Activated CD4-positive, alpha-beta T cell treated with anti-CD3 and anti-CD28 coated beads, Interleukin-2, amount 10 ng/mL, durations not matched to agents 24 days and 14 days (primary cell): ENCODE results near the gene EPB41. TPM values are rescaled to one million over a fixed set of nuclear protein-coding genes. Genes with fewer than 3 reads are reported as not detected.
"Not testable (repeated sequence)": the region's sequence is repeated elsewhere in the genome, so short reads cannot be mapped to it uniquely, and the experiment has no call there.

Source experiments
- DNase-seq: peaks from one replicate; pipeline ENCODE4 v3.0.0; 2022
- H3K27ac Mint-ChIP-seq: one replicate; pipeline ENCODE4 v1.8.0; 2022; ENCODE audit warnings: mild to moderate bottlenecking, mixed read lengths
- H3K27me3 Mint-ChIP-seq: one replicate; pipeline ENCODE4 v1.8.0; 2022; ENCODE audit warnings: mixed read lengths
- H3K36me3 Mint-ChIP-seq: one replicate; pipeline ENCODE4 v1.8.0; 2022; ENCODE audit warnings: low read depth, mild to moderate bottlenecking, mixed read lengths
- H3K4me1 Mint-ChIP-seq: one replicate; pipeline ENCODE4 v1.8.0; 2021; ENCODE audit warnings: mixed read lengths
- H3K4me3 Mint-ChIP-seq: one replicate; pipeline ENCODE4 v1.8.0; 2022; ENCODE audit warnings: mild to moderate bottlenecking, moderate library complexity, mixed read lengths
- H3K9me3 Mint-ChIP-seq: one replicate; pipeline ENCODE4 v1.8.0; 2021; ENCODE audit warnings: mixed read lengths
- intact Hi-C: fragments of 100-400 bp; cut with micrococcal nuclease; formaldehyde crosslinking; loops from one replicate; pipeline ENCODE4 v1.15.1; 2023
- total RNA-seq: library from RNA; stranded (reverse); gene quantifications from 2 replicates; pipeline ENCODE4 v1.2.3, GENCODE V29; 2022

The EPB41 gene
- total RNA-seq, 1 donor from 2014 or later = 79.7 TPM

DNA sequence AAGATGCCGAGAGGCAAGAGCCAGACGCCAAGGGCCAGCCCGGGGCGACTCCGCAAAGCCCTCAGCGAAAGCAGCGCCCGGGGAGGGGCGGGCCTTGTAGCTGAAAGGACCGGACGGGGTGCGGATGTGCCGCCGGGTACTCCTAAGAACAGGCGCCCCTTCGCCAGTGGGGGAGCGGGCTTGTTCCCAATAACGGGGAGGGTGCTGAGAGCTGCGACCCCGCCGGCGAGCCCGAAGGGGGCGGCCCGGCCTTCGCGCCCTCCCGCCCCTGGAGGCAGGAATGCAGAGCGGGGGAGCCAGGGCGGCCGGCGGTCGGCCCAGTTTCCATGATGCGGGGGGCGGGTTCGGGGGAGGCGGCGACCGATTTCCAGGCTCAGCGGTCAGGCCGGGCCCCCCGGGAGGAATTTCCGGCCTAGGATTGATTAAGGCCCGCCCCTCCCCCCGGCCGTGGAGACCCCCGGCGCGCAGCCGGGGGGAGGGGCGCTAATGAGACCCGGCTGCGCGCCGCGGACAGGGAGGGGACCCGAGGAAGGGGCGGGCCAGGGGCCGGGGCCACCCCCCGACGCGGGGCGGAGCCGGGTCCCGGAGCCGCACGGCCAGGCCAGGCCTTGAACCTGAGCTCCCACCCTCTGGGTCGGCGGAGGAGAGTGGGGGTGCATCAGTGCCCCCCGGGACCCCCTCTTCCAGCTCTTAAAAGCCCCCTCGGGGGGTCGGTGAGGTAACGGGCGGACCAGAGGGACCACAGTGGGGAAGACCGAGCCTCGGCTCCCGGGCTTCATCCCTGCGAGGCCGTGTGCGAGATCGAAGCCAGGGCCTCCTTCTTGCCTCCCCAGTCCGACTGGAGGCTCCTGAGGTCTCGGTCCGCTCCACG is 210.2 kb downstream of the EPB41 start:
- H3K36me3 Mint-ChIP-seq = peaks cover 2% of the 10 kb centered on the region
- H3K27ac Mint-ChIP-seq = peak overlapping the region; percentile 29
- H3K27me3 Mint-ChIP-seq = peaks cover 17% of the 10 kb centered on the region
- intact Hi-C loops = loop anchor here (1.0 to 10.0 kb wide), 3 partner anchors 57 to 78 kb away; partner anchors contain the start of gene SRSF4
- DNase-seq = peak; percentile 88
- no peaks in the 10 kb centered on the region for H3K9me3 Mint-ChIP-seq
- peak overlapping the region; percentile 82 for H3K4me3 Mint-ChIP-seq
- H3K4me1 Mint-ChIP-seq = peaks cover 6% of the 10 kb centered on the region

DNA sequence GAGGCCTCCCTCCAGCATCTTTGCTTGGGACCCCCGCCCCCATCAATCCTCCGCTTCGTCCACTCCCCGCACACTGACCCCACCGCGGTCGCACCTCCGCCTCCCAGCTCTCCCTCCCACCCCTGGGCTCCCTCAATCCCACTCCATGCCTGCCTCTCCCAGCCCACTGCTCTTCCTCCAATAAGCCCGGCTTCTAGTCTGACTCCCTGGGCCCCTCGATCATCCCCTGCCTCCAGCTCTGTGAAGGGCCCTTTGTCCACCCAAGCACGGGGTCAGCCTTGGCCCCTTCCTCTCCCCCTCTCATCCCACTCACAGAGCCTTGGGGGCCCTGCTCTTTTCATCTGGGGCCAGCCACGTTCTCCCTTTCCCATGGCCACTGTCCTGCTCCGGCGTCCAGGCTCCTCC is 210.9 kb downstream of the EPB41 start:
- Mint-ChIP-seq H3K9me3 (no peaks in the 10 kb centered on the region), H3K27ac (peak overlapping the region; percentile 77)

GRCh38 chr1:29125788-29126187 is 211.4 kb downstream of the EPB41 start:
- Mint-ChIP-seq H3K9me3 (no peaks in the 10 kb centered on the region), H3K27ac (peak overlapping the region; percentile 77), H3K4me1 (peaks cover 6% of the 10 kb centered on the region), H3K27me3 (peaks cover 19% of the 10 kb centered on the region), H3K36me3 (peaks cover under 1% of the 10 kb centered on the region), H3K4me3 (peak overlapping the region; percentile 80)
- DNase-seq = no peak
- intact Hi-C loops = loop anchor here (10.0 kb wide), 1 partner anchor 61 kb away; no protein-coding TSS in a partner anchor

More for the DNA sequence above, 210.9 kb downstream of the EPB41 start:
- H3K36me3 Mint-ChIP-seq = peaks cover 2% of the 10 kb centered on the region
- H3K4me3 Mint-ChIP-seq = peak overlapping the region; percentile 80
- peaks cover 19% of the 10 kb centered on the region for H3K27me3 Mint-ChIP-seq
- intact Hi-C loops = loop anchor here (10.0 kb wide), 1 partner anchor 60 kb away; no protein-coding TSS in a partner anchor
- peaks cover 6% of the 10 kb centered on the region for H3K4me1 Mint-ChIP-seq
- DNase-seq = no peak

- Mint-ChIP-seq H3K4me3 (peak overlapping the region; percentile 80), H3K36me3 (no peaks in the 10 kb centered on the region), H3K27ac (no peak overlapping the region), H3K9me3 (no peaks in the 10 kb centered on the region), H3K4me1 (peaks cover 6% of the 10 kb centered on the region), H3K27me3 (peaks cover 18% of the 10 kb centered on the region)
- intact Hi-C loops = loop anchor here (10.0 kb wide), 1 partner anchor 61 kb away; no protein-coding TSS in a partner anchor
- DNase-seq = no peak
Observed at GRCh38 chr1:29126198-29126597, 211.8 kb downstream of the EPB41 start.

DNA sequence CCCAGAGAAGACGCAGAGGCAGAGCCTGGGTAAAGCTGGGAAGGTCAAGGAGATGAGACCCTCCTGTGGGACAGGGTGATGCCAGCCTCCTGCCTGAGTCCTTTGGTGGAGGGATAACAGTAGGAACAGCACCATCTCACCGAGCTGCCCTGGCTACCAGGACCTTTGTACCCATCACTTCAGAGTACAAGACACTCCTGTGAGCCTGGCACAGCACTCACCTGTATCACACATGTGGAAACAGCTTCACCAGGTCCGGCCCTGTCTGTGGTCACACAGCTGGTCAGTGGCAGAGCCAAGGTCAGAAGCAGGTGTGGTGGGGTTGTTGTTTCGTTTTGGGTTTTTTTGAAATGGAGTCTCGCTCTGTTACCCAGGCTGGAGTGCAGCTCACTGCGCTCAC is 214.4 kb downstream of the EPB41 start:
- no peaks in the 10 kb centered on the region for H3K36me3 Mint-ChIP-seq
- H3K9me3 Mint-ChIP-seq = no peaks in the 10 kb centered on the region
- no peak for DNase-seq
- H3K27ac Mint-ChIP-seq = no peak overlapping the region
- peaks cover 19% of the 10 kb centered on the region for H3K27me3 Mint-ChIP-seq
- no peak overlapping the region for H3K4me3 Mint-ChIP-seq
- intact Hi-C loops = loop anchor here (10.0 kb wide), 1 partner anchor 64 kb away; no protein-coding TSS in a partner anchor
- H3K4me1 Mint-ChIP-seq = peaks cover 8% of the 10 kb centered on the region

DNA sequence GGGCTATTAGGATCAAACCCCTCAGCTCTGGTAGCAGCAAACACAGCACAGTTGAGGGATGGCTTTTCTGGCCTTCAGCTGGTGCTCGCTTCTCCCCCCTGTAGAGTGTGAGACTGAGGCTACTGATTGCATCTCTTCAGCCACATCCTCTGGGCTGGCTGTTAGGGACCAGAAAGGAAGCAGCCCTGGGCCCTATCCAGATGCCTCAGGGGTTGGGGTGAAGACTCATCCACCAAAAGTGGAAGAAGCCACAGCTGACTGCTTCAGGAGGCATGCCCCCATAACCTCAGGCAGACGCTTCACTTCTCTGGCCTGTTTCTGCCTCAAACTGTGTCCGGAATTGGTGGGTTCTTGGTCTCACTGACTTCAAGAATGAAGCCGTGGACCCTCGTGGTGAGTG is 215.5 kb downstream of the EPB41 start:
- no peak overlapping the region for H3K27ac Mint-ChIP-seq
- intact Hi-C loops = loop anchor here (10.0 kb wide), 1 partner anchor 65 kb away; no protein-coding TSS in a partner anchor

GRCh38 chr1:29131056-29131455 is 216.7 kb downstream of the EPB41 start:
- not testable (repeated sequence) for H3K9me3 Mint-ChIP-seq

More for the DNA sequence above, 215.5 kb downstream of the EPB41 start:
- no peaks in the 10 kb centered on the region for H3K9me3 Mint-ChIP-seq
- peaks cover 8% of the 10 kb centered on the region for H3K4me1 Mint-ChIP-seq
- no peak overlapping the region for H3K4me3 Mint-ChIP-seq
- peaks cover 19% of the 10 kb centered on the region for H3K27me3 Mint-ChIP-seq
- no peak for DNase-seq
- H3K36me3 Mint-ChIP-seq = no peaks in the 10 kb centered on the region

DNA sequence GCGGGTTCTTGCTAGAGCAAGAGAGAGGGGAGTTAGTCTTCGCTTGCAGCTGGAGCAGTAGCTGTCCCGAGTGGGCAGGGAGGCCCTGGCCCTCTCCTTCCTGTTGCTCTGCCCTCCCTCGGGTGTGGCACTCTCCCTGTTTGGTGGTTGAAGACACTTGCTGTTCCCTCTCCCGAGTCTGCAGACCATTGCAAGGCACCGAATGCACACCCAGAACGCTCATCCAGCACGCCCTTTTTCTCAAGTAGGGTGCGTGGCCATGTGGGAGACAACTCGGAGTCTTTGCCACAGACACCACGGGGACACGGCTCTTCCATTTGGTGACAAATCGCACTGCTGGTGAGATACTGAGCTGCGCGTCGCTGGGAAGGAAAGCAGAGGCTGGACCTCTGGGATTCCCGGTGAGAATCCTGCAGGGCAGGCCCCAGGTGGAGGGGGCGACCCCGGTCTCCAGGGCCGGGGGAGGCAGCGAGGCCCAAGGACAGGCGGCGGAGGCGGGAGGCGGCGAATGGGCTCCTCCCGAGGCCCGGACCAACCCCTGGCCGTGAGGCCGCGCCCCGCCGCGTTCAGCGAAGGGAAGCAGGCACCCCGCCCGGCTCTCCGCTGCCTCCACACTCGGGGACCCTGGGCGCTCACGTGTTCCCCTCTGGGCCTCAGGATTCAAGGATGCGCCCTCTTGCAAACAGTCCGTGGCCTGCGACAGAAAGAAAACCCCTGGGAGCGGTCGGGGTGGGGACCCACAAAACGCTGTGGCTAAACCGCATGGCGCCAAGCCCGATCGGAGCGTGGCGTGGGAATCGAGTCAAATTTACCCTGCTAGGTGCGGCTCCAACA is 219.7 kb downstream of the EPB41 start:
- no peak overlapping the region for H3K4me3 Mint-ChIP-seq
- H3K27me3 Mint-ChIP-seq = peaks cover 10% of the 10 kb centered on the region
- H3K9me3 Mint-ChIP-seq = no peaks in the 10 kb centered on the region
- intact Hi-C loops = no loop called here
- H3K36me3 Mint-ChIP-seq = no peaks in the 10 kb centered on the region
- peaks cover 2% of the 10 kb centered on the region for H3K4me1 Mint-ChIP-seq
- H3K27ac Mint-ChIP-seq = no peak overlapping the region
- no peak for DNase-seq

More at GRCh38 chr1:29131056-29131455, 216.7 kb downstream of the EPB41 start:
- H3K4me3 Mint-ChIP-seq, DNase-seq, intact Hi-C loops, H3K36me3 Mint-ChIP-seq, H3K27ac Mint-ChIP-seq, H3K4me1 Mint-ChIP-seq: not testable (repeated sequence)
- H3K27me3 Mint-ChIP-seq = peaks cover 12% of the 10 kb centered on the region

GRCh38 chr1:29134695-29135028 is 220.3 kb downstream of the EPB41 start:
- peaks cover 2% of the 10 kb centered on the region for H3K4me1 Mint-ChIP-seq
- H3K27me3 Mint-ChIP-seq = peaks cover 10% of the 10 kb centered on the region
- no peak overlapping the region for H3K4me3 Mint-ChIP-seq
- no peaks in the 10 kb centered on the region for H3K9me3 Mint-ChIP-seq
- no peak for DNase-seq
- no peak overlapping the region for H3K27ac Mint-ChIP-seq
- intact Hi-C loops = no loop called here
- no peaks in the 10 kb centered on the region for H3K36me3 Mint-ChIP-seq

DNA sequence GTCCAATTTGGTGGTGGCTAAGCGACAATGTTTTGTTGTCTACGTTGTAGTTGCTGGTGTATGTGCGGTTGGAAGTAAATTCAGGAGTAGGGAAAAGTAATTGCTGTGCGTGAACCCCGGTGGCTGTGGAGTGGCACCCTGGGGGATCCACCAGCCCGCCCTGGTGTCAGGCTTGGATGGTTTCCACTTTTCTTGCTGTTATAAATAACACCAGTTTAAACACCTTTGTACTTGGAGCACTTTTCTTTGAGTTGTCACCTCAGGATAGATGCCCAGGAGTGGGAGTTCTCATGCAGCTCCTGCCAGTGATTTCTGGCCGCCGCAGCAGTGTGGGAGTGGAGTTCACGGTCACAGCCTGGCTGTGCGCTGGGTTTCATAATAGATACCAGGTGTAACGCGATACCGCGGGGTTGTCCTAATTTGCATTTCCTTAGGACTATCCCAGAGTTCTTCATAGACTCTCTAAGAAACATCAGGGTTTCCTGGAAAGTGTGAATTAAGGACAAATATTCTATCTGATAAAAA is 222.1 kb downstream of the EPB41 start:
- Mint-ChIP-seq H3K4me3 (no peak overlapping the region), H3K27me3 (peaks cover 6% of the 10 kb centered on the region), H3K4me1 (peaks cover 2% of the 10 kb centered on the region), H3K36me3 (no peaks in the 10 kb centered on the region), H3K9me3 (no peaks in the 10 kb centered on the region), H3K27ac (no peak overlapping the region)
- DNase-seq = no peak
- intact Hi-C loops = no loop called here

GRCh38 chr1:29142714-29143113 is 228.3 kb downstream of the EPB41 start:
- Mint-ChIP-seq H3K27me3 (no peaks in the 10 kb centered on the region), H3K4me3 (no peak overlapping the region), H3K9me3 (no peaks in the 10 kb centered on the region), H3K27ac (no peak overlapping the region), H3K4me1 (peaks cover 3% of the 10 kb centered on the region), H3K36me3 (peaks cover 34% of the 10 kb centered on the region)
- intact Hi-C loops = no loop called here
- DNase-seq = no peak

DNA sequence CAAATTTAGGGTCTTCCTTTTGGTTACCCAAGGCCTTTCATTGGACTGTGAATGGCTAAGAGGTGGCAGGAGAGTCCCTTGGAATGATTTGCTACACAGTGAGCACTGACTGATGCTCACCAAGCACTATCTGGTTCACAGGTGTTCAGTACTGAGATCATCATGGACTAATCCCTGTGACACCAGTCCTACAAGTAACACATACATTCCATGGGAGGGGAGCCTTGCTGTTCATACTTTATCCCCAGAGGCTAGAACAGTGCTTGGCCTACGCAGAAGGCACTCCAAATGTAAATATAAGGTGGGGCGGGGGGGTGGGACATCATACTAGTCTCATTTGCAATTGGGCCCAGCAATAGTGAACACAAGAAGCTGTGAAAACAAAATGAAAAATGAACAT is 229.8 kb downstream of the EPB41 start:
- DNase-seq = no peak
- H3K9me3 Mint-ChIP-seq = no peaks in the 10 kb centered on the region
- H3K36me3 Mint-ChIP-seq = peaks cover 49% of the 10 kb centered on the region
- no peaks in the 10 kb centered on the region for H3K27me3 Mint-ChIP-seq
- no peak overlapping the region for H3K27ac Mint-ChIP-seq
- intact Hi-C loops = no loop called here
- peaks cover 3% of the 10 kb centered on the region for H3K4me1 Mint-ChIP-seq
- no peak overlapping the region for H3K4me3 Mint-ChIP-seq

DNA sequence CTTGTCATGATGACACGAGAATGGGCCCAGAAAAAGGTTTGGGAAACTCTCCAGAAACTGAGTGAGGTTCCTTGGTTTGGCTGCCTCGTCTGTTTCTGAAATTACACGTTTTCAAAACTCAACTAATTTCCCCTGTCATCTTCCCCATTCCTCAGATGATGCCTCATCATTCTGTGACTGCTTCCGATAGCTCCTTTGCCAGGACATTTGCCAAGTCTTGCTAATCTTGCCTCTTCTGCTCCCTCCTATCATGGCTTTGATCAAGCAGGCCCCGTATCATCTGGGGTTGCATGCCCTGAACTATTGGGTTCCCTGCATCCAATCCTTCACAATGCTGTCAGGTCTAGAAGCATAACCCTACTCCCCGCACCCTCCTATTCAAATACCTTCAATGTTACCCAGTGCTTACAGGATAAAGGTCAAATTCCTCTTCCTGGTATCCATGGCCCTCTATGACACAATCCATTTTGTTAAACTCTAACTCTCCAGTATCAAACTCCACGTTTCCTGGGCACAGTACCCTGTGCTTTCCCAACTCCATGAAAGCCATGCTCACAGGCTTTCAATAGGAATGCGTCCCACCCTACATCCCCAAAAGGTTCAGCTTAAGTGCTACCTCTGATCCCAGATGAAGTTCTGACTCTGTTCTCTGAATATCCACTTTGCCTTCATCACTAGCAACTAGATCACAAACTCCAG is 231.5 kb downstream of the EPB41 start:
- Mint-ChIP-seq H3K27me3 (no peaks in the 10 kb centered on the region), H3K4me3 (no peak overlapping the region), H3K27ac (peak overlapping the region; percentile 3), H3K4me1 (peaks cover 3% of the 10 kb centered on the region), H3K36me3 (peaks cover 65% of the 10 kb centered on the region), H3K9me3 (no peaks in the 10 kb centered on the region)
- DNase-seq = no peak
- intact Hi-C loops = no loop called here
